Measurements from ENCODE around the gene ZCRB1.
A peak's percentile ranks its signal among the peaks of the same experiment; 100 is the strongest.

The ZCRB1 gene

GRCh38 chr12:42342028-42342427, 16.1 kb upstream of the ZCRB1 start:
- CTCF ChIA-PET = interaction anchor here (0.6 to 3.8 kb wide), 3 partner anchors 27 to 203 kb away, joined by 3 to 12 read pairs (median 3); no protein-coding TSS in a partner anchor

GRCh38 chr12:42338280-42338679, 12.4 kb upstream of the ZCRB1 start:
- peak; percentile 52; the same call in 1 of the 2 replicates for TF ChIP-seq ZBTB17 (tag by site-specific recombination; IDR thresholded peaks at IDR 0.05)
- no peak for TF ChIP-seq ZNF341 (tag by site-specific recombination; IDR thresholded peaks at IDR 0.05; ENCODE audit: low read depth)
- CTCF ChIA-PET = interaction anchor here (3.8 kb wide), 1 partner anchor 34 kb away, joined by 12 read pairs; no protein-coding TSS in a partner anchor
- Histone ChIP-seq H3K9me3 (ENCODE audit: control insufficient read depth, insufficient read depth, low read depth, low read length) (no peaks in the 10 kb centered on the region), H3K4me1 (ENCODE audit: control insufficient read depth, insufficient read depth, low read length) (no peaks in the 10 kb centered on the region), H3K27ac (ENCODE audit: extremely low read depth, low read depth, low read length) (no peak overlapping the region), H3K4me3 (ENCODE audit: low read depth, low read length) (no peak overlapping the region), H3K36me3 (ENCODE audit: control insufficient read depth in 2 of 2, insufficient read depth in 1 of 2, low read length in 2 of 2) (peaks cover 11 to 28% of the 10 kb centered on the region in 2 experiments)
- POLR2A ChIA-PET = no interaction called here

More at GRCh38 chr12:42342028-42342427, 16.1 kb upstream of the ZCRB1 start:
- Histone ChIP-seq H3K4me3 (ENCODE audit: low read depth, low read length) (no peak overlapping the region), H3K4me1 (ENCODE audit: control insufficient read depth, insufficient read depth, low read length) (no peaks in the 10 kb centered on the region), H3K36me3 (ENCODE audit: control insufficient read depth in 2 of 2, insufficient read depth in 1 of 2, low read length in 2 of 2) (peaks cover 4 to 20% of the 10 kb centered on the region in 2 experiments), H3K27ac (ENCODE audit: extremely low read depth, low read depth, low read length) (no peak overlapping the region), H3K9me3 (ENCODE audit: control insufficient read depth, insufficient read depth, low read depth, low read length) (no peaks in the 10 kb centered on the region)
- TF ChIP-seq ATF2 (tag by site-specific recombination; IDR thresholded peaks at IDR 0.05; ENCODE audit: low read depth) (no peak), ZNF24 (tag by site-specific recombination; IDR thresholded peaks at IDR 0.05) (0 out of 2 replicates have a peak, but pooled peaks have one; percentile 60)
- POLR2A ChIA-PET = no interaction called here

GRCh38 chr12:42336286-42336685, 10.4 kb upstream of the ZCRB1 start:
- TF ChIP-seq ZNF473 (tag by site-specific recombination; IDR thresholded peaks at IDR 0.05) (no peak), ZNF561 (tag by site-specific recombination; IDR thresholded peaks at IDR 0.05; ENCODE audit: borderline replicate concordance) (no peak), SP3 (tag by site-specific recombination; IDR thresholded peaks at IDR 0.05) (no peak), ZNF335 (tag by site-specific recombination; conservative IDR thresholded peaks at IDR 0.05) (no peak), ZNF10 (tag by site-specific recombination; IDR thresholded peaks at IDR 0.05) (no peak), ZNF280C (tag by site-specific recombination; IDR thresholded peaks at IDR 0.05) (no peak), ZNF366 (tag by site-specific recombination; conservative IDR thresholded peaks at IDR 0.05) (no peak), SP7 (tag by site-specific recombination; IDR thresholded peaks at IDR 0.05) (no peak), ZNF514 (tag by site-specific recombination; IDR thresholded peaks at IDR 0.05) (no peak), SALL2 (tag by site-specific recombination; IDR thresholded peaks at IDR 0.05; ENCODE audit: borderline replicate concordance) (no peak), ZNF600 (tag by site-specific recombination; IDR thresholded peaks at IDR 0.05) (no peak)
- ChIA-PET POLR2A (no interaction called here), CTCF (no interaction called here)
- Histone ChIP-seq H3K36me3 (ENCODE audit: control insufficient read depth in 2 of 2, insufficient read depth in 1 of 2, low read length in 2 of 2) (peaks cover 11 to 24% of the 10 kb centered on the region in 2 experiments), H3K27ac (ENCODE audit: extremely low read depth, low read depth, low read length) (no peak overlapping the region), H3K9me3 (ENCODE audit: control insufficient read depth, insufficient read depth, low read depth, low read length) (no peaks in the 10 kb centered on the region), H3K4me1 (ENCODE audit: control insufficient read depth, insufficient read depth, low read length) (no peaks in the 10 kb centered on the region), H3K4me3 (ENCODE audit: low read depth, low read length) (no peak overlapping the region)
